CD14-positive monocyte (primary cell): ENCODE measurements around the gene SPTBN2. TPM values are rescaled to one million over a fixed set of nuclear protein-coding genes. Genes with fewer than 3 reads are reported as not detected.

Experiments
- DNase-seq, 3 donors: peaks; one replicate each; pipeline ENCODE4 v3.0.0-alpha.2; 2011 to 2022
- H2AFZ ChIP-seq: 2 replicates; pipeline ENCODE4 v1.6.0; 2012; ENCODE audit warnings: mild to moderate bottlenecking, low read depth, low read length, inconsistent platforms; ENCODE audit not compliant: insufficient read depth, poor library complexity, severe bottlenecking
- H3K27ac ChIP-seq, 2 donors: 1 replicate in 1 of 2; 2 replicates in 1 of 2; pipeline ENCODE4 v1.5.1; 2012 to 2013; ENCODE audit warnings: low read length in 2 of 2, control low read depth in 1 of 2, inconsistent platforms in 1 of 2, low read depth in 1 of 2, mild to moderate bottlenecking in 1 of 2
- H3K27me3 ChIP-seq, 2 donors: one replicate each; pipeline versions ENCODE4 v1.6.0 to v1.6.1; 2011 to 2013; ENCODE audit warnings: low read length in 2 of 2; ENCODE audit not compliant: control insufficient read depth in 2 of 2, insufficient read depth in 2 of 2
- H3K36me3 ChIP-seq, 2 donors: replicated peaks in 1 of 2; 1 replicate in 1 of 2; 2 replicates in 1 of 2; pipeline versions ENCODE4 v1.5.1 to v1.6.1; 2012 to 2013; ENCODE audit warnings: low read length in 2 of 2, control low read depth in 1 of 2, inconsistent platforms in 1 of 2, mild to moderate bottlenecking in 1 of 2; ENCODE audit not compliant: insufficient read depth in 2 of 2, control insufficient read depth in 1 of 2
- H3K4me1 ChIP-seq, 2 donors: 1 replicate in 1 of 2; 2 replicates in 1 of 2; pipeline versions ENCODE4 v1.5.1 to v1.6.1; 2012 to 2013; ENCODE audit warnings: low read length in 2 of 2, control low read depth in 1 of 2, inconsistent platforms in 1 of 2, mild to moderate bottlenecking in 1 of 2, moderate library complexity in 1 of 2; ENCODE audit not compliant: insufficient read depth in 2 of 2, control insufficient read depth in 1 of 2
- H3K4me2 ChIP-seq: replicated peaks from 2 replicates; pipeline ENCODE3; 2012; ENCODE audit warnings: low read length, moderate library complexity, mild to moderate bottlenecking; ENCODE audit not compliant: poor library complexity, severe bottlenecking; ENCODE audit errors: extremely low read depth
- H3K4me3 ChIP-seq, 3 experiments: fragments of 200-600 bp in 1 of 3; sonication (generic) in 1 of 3; replicated peaks in 1 of 3; 1 replicate in 2 of 3; 2 replicates in 1 of 3; pipeline ENCODE4 v1.5.1; 2011 to 2013; ENCODE audit warnings: low read length in 3 of 3, mild to moderate bottlenecking in 3 of 3, control low read depth in 2 of 3, low read depth in 2 of 3, inconsistent platforms in 1 of 3, moderate library complexity in 1 of 3
- H3K79me2 ChIP-seq: 2 replicates; pipeline ENCODE4 v1.6.0; 2012; ENCODE audit warnings: mild to moderate bottlenecking, control low read depth, inconsistent platforms, low read length, moderate library complexity; ENCODE audit not compliant: insufficient read depth
- H3K9ac ChIP-seq: 2 replicates; pipeline ENCODE4 v1.6.0; 2017; ENCODE audit warnings: low read length, mild to moderate bottlenecking; ENCODE audit not compliant: insufficient read depth, poor library complexity, severe bottlenecking
- H3K9me3 ChIP-seq, 2 donors: replicated peaks in 1 of 2; 1 replicate in 1 of 2; 2 replicates in 1 of 2; pipeline versions ENCODE4 v1.5.1 to v1.6.1; 2012 to 2013; ENCODE audit warnings: low read length in 2 of 2, control low read depth in 1 of 2; ENCODE audit not compliant: control insufficient read depth in 1 of 2, insufficient read depth in 1 of 2
- H4K20me1 ChIP-seq: 2 replicates; pipeline ENCODE4 v1.6.0; 2012; ENCODE audit warnings: mild to moderate bottlenecking, low read length, control low read depth, moderate library complexity; ENCODE audit not compliant: insufficient read depth
- H3K27ac Mint-ChIP-seq, 7 donors: one replicate each; pipeline ENCODE4 v1.8.0; 2020; ENCODE audit warnings: mild to moderate bottlenecking in 7 of 7, mixed read lengths in 7 of 7, moderate library complexity in 6 of 7, inconsistent platforms in 2 of 7
- H3K27me3 Mint-ChIP-seq, 3 donors: one replicate each; pipeline ENCODE4 v1.8.0; 2021 to 2022; ENCODE audit warnings: low read depth in 3 of 3, mild to moderate bottlenecking in 3 of 3, mixed read lengths in 3 of 3, moderate library complexity in 3 of 3, inconsistent platforms in 1 of 3
- H3K36me3 Mint-ChIP-seq, 2 donors: one replicate each; pipeline ENCODE4 v1.8.0; 2020; ENCODE audit warnings: mixed read lengths in 2 of 2, inconsistent platforms in 1 of 2, mild to moderate bottlenecking in 1 of 2
- H3K4me1 Mint-ChIP-seq: one replicate; pipeline ENCODE4 v1.8.0; 2020; ENCODE audit warnings: mild to moderate bottlenecking, mixed read lengths
- H3K4me3 Mint-ChIP-seq, 2 donors: one replicate each; pipeline ENCODE4 v1.8.0; 2020; ENCODE audit warnings: mild to moderate bottlenecking in 2 of 2, mixed read lengths in 2 of 2, moderate library complexity in 1 of 2
- H3K9me3 Mint-ChIP-seq, 7 donors: one replicate each; pipeline ENCODE4 v1.8.0; 2020 to 2022; ENCODE audit warnings: mixed read lengths in 7 of 7, mild to moderate bottlenecking in 6 of 7, moderate library complexity in 6 of 7, inconsistent platforms in 2 of 7
- CTCF ChIP-seq: fragments of 200-600 bp; IDR thresholded peaks from one replicate; pipeline ENCODE4 v1.8.0; 2022; ENCODE audit warnings: antibody characterized with exemption, mild to moderate bottlenecking
- WGBS: methylation state at CpG from one replicate; pipeline ENCODE4 v1.1.5; 2013; ENCODE audit warnings: missing lambda C conversion rate; ENCODE audit not compliant: insufficient coverage; 5-methylcytosine and 5-hydroxymethylcytosine counted together
- intact Hi-C, 2 donors: fragments of 100-400 bp; cut with micrococcal nuclease; formaldehyde crosslinking; loops; one replicate each; pipeline versions ENCODE4 v1.15.0 to v1.15.1; 2023
- polyA plus RNA-seq, 3 donors: library from polyadenylated mRNA; depleted of rRNA in 1 of 3; unstranded in 2 of 3; stranded (reverse) in 1 of 3; fragments of 300-500 nt in 2 of 3; fragments of >200 nt in 1 of 3; fragmentation: Illumina TruSeq in 2 of 3; gene quantifications; 1 replicate in 2 of 3; 2 replicates in 1 of 3; pipeline ENCODE4 v1.2.3, GENCODE V29; 2012 to 2021

The SPTBN2 gene
- polyA plus RNA-seq, 3 donors: not detected

- H3K27me3 Mint-ChIP-seq: peaks cover 0 to 3% (median 0%) of the 10 kb centered on the region in 3 donors
- H3K4me1 Mint-ChIP-seq: peaks cover 16% of the 10 kb centered on the region
- H3K36me3 Mint-ChIP-seq: no peaks in the 10 kb centered on the region
- TF ChIP-seq CTCF: no peak
- H3K4me1 ChIP-seq: peaks cover 15 to 16% of the 10 kb centered on the region in 2 donors
- no peaks in the 10 kb centered on the region for H3K9me3 Mint-ChIP-seq
- no peak overlapping the region for H3K4me3 ChIP-seq
- no peak overlapping the region for H3K4me3 Mint-ChIP-seq
- peaks cover 14% of the 10 kb centered on the region for H3K79me2 ChIP-seq
- no peaks in the 10 kb centered on the region for H3K36me3 ChIP-seq
- H2AFZ ChIP-seq: no peak overlapping the region
- no peak for DNase-seq
- H3K9ac ChIP-seq: no peak overlapping the region
- no peaks in the 10 kb centered on the region for H3K9me3 ChIP-seq
- intact Hi-C loops: no loop called here
- no peaks in the 10 kb centered on the region for H4K20me1 ChIP-seq
- no peak overlapping the region for H3K4me2 ChIP-seq
- WGBS: 92% methylated on average over 4 of the region's 7 CpGs
- H3K27ac Mint-ChIP-seq: no peak overlapping the region
- H3K27me3 ChIP-seq: no peaks in the 10 kb centered on the region
- H3K27ac ChIP-seq: no peak overlapping the region
Observed at GRCh38 chr11:66680966-66681645, 47.9 kb downstream of the SPTBN2 start.

GRCh38 chr11:66677599-66678375 is 51.2 kb downstream of the SPTBN2 start, which contains the start of gene RBM4B:
Gene RBM4B, minus strand, starts transcription at chr11:66677887. Its CDS starts 808 bp downstream, at chr11:66677079.
- no peak for TF ChIP-seq CTCF
- peak within 1 kb of the TSS; percentile 95 to 98 (median 97) for H3K27ac Mint-ChIP-seq
- peaks cover 0 to 6% of the 10 kb centered on the region in 2 donors for H3K36me3 Mint-ChIP-seq
- intact Hi-C loops: loop anchor here (1.0 to 10.0 kb wide), 6 partner anchors 40 to 269 kb away; partner anchors contain the start of genes CCDC87 (in 1 of the 2), CCS (in 1 of the 2), MRPL11 (in 1 of the 2) and RBM4 (in 1 of the 2)
- 0% methylated on average over 57 of the region's 61 CpGs for WGBS
- Histone ChIP-seq H3K27ac (peak within 1 kb of the TSS; percentile 85 to 93), H2AFZ (peak within 1 kb of the TSS; percentile 92), H3K9me3 (no peaks in the 10 kb centered on the region), H3K4me3 (peak within 1 kb of the TSS; percentile 74 to 85 (median 79)), H3K4me1 (peaks cover 18 to 26% of the 10 kb centered on the region in 2 donors), H3K4me2 (peak within 1 kb of the TSS; percentile 99), H4K20me1 (peaks cover 4% of the 10 kb centered on the region), H3K79me2 (peaks cover 47% of the 10 kb centered on the region), H3K9ac (peak within 1 kb of the TSS; percentile 94), H3K36me3 (no peaks in the 10 kb centered on the region), H3K27me3 (no peaks in the 10 kb centered on the region)
- H3K4me3 Mint-ChIP-seq: peak within 1 kb of the TSS; percentile 89 to 95
- H3K9me3 Mint-ChIP-seq: no peaks in the 10 kb centered on the region
- peaks cover 27% of the 10 kb centered on the region for H3K4me1 Mint-ChIP-seq
- H3K27me3 Mint-ChIP-seq: peaks cover 0 to 3% (median 0%) of the 10 kb centered on the region in 3 donors
- DNase-seq: peak; percentile 93 to 97 (median 95)
